CD4-positive, alpha-beta T cell (primary cell): ENCODE results near the gene ACSF2. TPM values are rescaled to one million over a fixed set of nuclear protein-coding genes. Genes with fewer than 3 reads are reported as not detected.

Source experiments
- ATAC-seq: fragments of 200-7000 bp; cut with Tn5 transposase; one replicate; pipeline ENCODE4 v1.10.0; 2022; ENCODE audit warnings: mild to moderate bottlenecking; ENCODE audit not compliant: poor library complexity
- CTCF ChIA-PET: fragments of 350-600 bp; sonication (Branson Sonifier 250); formaldehyde crosslinking; loops from one replicate; lab custom pipeline; 2021; ENCODE audit warnings: antibody characterized with exemption, inconsistent platforms; lab: Charles Lee
- POLR2A ChIA-PET: fragments of 350-600 bp; sonication (Branson Sonifier 250); formaldehyde crosslinking; loops from one replicate; lab custom pipeline; 2021; ENCODE audit warnings: antibody characterized with exemption, inconsistent platforms; lab: Charles Lee
- DNase-seq, 14 experiments: peaks; one replicate each; pipeline ENCODE4 v3.0.0-alpha.2; 2013 to 2020; ENCODE audit warnings: mixed read lengths in 2 of 14
- H3K27ac ChIP-seq, 2 donors: one replicate each; pipeline versions ENCODE4 v1.5.1 to v1.7.0; 2013; ENCODE audit warnings: low read length in 2 of 2, low read depth in 1 of 2, mild to moderate bottlenecking in 1 of 2
- H3K27me3 ChIP-seq, 2 experiments: 1 replicate in 1 of 2; 2 replicates in 1 of 2; pipeline versions ENCODE4 v1.6.1 to v1.7.0; 2013; ENCODE audit warnings: low read length in 2 of 2, control low read depth in 1 of 2, mild to moderate bottlenecking in 1 of 2, moderate library complexity in 1 of 2; ENCODE audit not compliant: insufficient read depth in 2 of 2, control insufficient read depth in 1 of 2
- H3K36me3 ChIP-seq: one replicate; pipeline ENCODE4 v1.6.1; 2013; ENCODE audit warnings: low read length, control low read depth; ENCODE audit not compliant: insufficient read depth
- H3K4me1 ChIP-seq: one replicate; pipeline ENCODE4 v1.6.1; 2013; ENCODE audit warnings: low read length, control low read depth; ENCODE audit not compliant: insufficient read depth
- H3K4me3 ChIP-seq: one replicate; pipeline ENCODE4 v1.5.1; 2013; ENCODE audit warnings: mild to moderate bottlenecking, low read length, moderate library complexity
- H3K9me3 ChIP-seq, 2 experiments: 1 replicate in 1 of 2; 2 replicates in 1 of 2; pipeline versions ENCODE4 v1.6.1 to v1.7.0; 2013; ENCODE audit warnings: low read length in 2 of 2, mild to moderate bottlenecking in 2 of 2, control low read depth in 1 of 2, moderate library complexity in 1 of 2; ENCODE audit not compliant: control insufficient read depth in 1 of 2, insufficient read depth in 1 of 2
- H3K27ac Mint-ChIP-seq: one replicate; pipeline ENCODE4 v1.8.0; 2020; ENCODE audit warnings: mixed read lengths
- H3K27me3 Mint-ChIP-seq: one replicate; pipeline ENCODE4 v1.8.0; 2021; ENCODE audit warnings: mixed read lengths
- H3K36me3 Mint-ChIP-seq: one replicate; pipeline ENCODE4 v1.8.0; 2021; ENCODE audit warnings: low read depth, mixed read lengths
- H3K4me1 Mint-ChIP-seq: one replicate; pipeline ENCODE4 v1.8.0; 2021; ENCODE audit warnings: low read depth, mixed read lengths
- H3K4me3 Mint-ChIP-seq: one replicate; pipeline ENCODE4 v1.8.0; 2020; ENCODE audit warnings: mild to moderate bottlenecking, mixed read lengths
- H3K9me3 Mint-ChIP-seq: one replicate; pipeline ENCODE4 v1.8.0; 2020; ENCODE audit warnings: mixed read lengths
- CTCF ChIP-seq: fragments of 200-600 bp; IDR thresholded peaks from one replicate; pipeline ENCODE4 v1.8.0; 2022; ENCODE audit warnings: antibody characterized with exemption, mild to moderate bottlenecking
- intact Hi-C, 2 experiments: fragments of 100-400 bp; cut with DNase I in 1 of 2; cut with micrococcal nuclease in 1 of 2; formaldehyde crosslinking; loops; one replicate each; pipeline versions ENCODE4 v1.15.1 to v1.9.0; 2023 to 2025; cut with DNase I, micrococcal nuclease
- total RNA-seq, 174 experiments: library from RNA in 2 of 174; stranded (reverse) in 2 of 174; gene quantifications; one replicate each; pipeline ENCODE4 v1.2.3 and lab custom pipeline; 2021 to 2026

Gene ACSF2
- total RNA-seq, 2 experiments from 2014 or later: 11.9 to 13.9 TPM

- Histone ChIP-seq H3K4me3 (no peak overlapping the region), H3K27me3 (peaks cover 6 to 7% of the 10 kb centered on the region in 2 experiments), H3K9me3 (no peaks in the 10 kb centered on the region), H3K27ac (no peak overlapping the region), H3K36me3 (no peaks in the 10 kb centered on the region), H3K4me1 (no peaks in the 10 kb centered on the region)
- Mint-ChIP-seq H3K27me3 (peaks cover 27% of the 10 kb centered on the region), H3K4me3 (no peak overlapping the region), H3K27ac (no peak overlapping the region), H3K36me3 (no peaks in the 10 kb centered on the region), H3K9me3 (no peaks in the 10 kb centered on the region), H3K4me1 (no peaks in the 10 kb centered on the region)
- ChIA-PET CTCF (interaction anchor here (1.6 kb wide), 1 partner anchor 9 kb away, joined by 6 read pairs; the partner anchor contains the start of gene LRRC59), POLR2A (no interaction called here)
- no peak for ATAC-seq
- no peak for TF ChIP-seq CTCF
- intact Hi-C loops: no loop called here
- no peak for DNase-seq
These were observed 19.4 kb upstream of the ACSF2 start for GRCh38 chr17:50406578-50406977.

- no peaks in the 10 kb centered on the region for H3K4me1 Mint-ChIP-seq
- intact Hi-C loops: no loop called here
- Histone ChIP-seq H3K36me3 (no peaks in the 10 kb centered on the region), H3K4me1 (no peaks in the 10 kb centered on the region), H3K27ac (no peak overlapping the region), H3K9me3 (no peaks in the 10 kb centered on the region), H3K27me3 (peaks cover 6 to 7% of the 10 kb centered on the region in 2 experiments), H3K4me3 (no peak overlapping the region)
- ChIA-PET POLR2A (interaction anchor here (1.1 kb wide), 1 partner anchor 11 kb away, joined by 4 read pairs; the partner anchor contains the start of gene LRRC59), CTCF (interaction anchor here (1.6 kb wide), 1 partner anchor 11 kb away, joined by 4 read pairs; the partner anchor contains the start of gene LRRC59)
- no peak for DNase-seq
- H3K27me3 Mint-ChIP-seq: peaks cover 27% of the 10 kb centered on the region
- no peaks in the 10 kb centered on the region for H3K36me3 Mint-ChIP-seq
- TF ChIP-seq CTCF: no peak
- H3K9me3 Mint-ChIP-seq: no peaks in the 10 kb centered on the region
- no peak overlapping the region for H3K27ac Mint-ChIP-seq
- H3K4me3 Mint-ChIP-seq: no peak overlapping the region
- no peak for ATAC-seq
These were observed 18.1 kb upstream of the ACSF2 start for GRCh38 chr17:50407921-50408320.

GRCh38 chr17:50412188-50412732, 13.8 kb upstream of the ACSF2 start:
- Mint-ChIP-seq H3K9me3 (no peaks in the 10 kb centered on the region), H3K4me1 (no peaks in the 10 kb centered on the region), H3K27ac (no peak overlapping the region), H3K36me3 (no peaks in the 10 kb centered on the region), H3K27me3 (peaks cover 4% of the 10 kb centered on the region), H3K4me3 (no peak overlapping the region)
- ChIA-PET CTCF (no interaction called here), POLR2A (no interaction called here)
- DNase-seq (no peak), ATAC-seq (no peak)
- intact Hi-C loops: no loop called here
- Histone ChIP-seq H3K4me1 (no peaks in the 10 kb centered on the region), H3K27me3 (no peaks in the 10 kb centered on the region), H3K9me3 (no peaks in the 10 kb centered on the region), H3K27ac (no peak overlapping the region), H3K4me3 (no peak overlapping the region), H3K36me3 (no peaks in the 10 kb centered on the region)
- no peak for TF ChIP-seq CTCF
